Stimulated activated CD4-positive, alpha-beta T cell treated with anti-CD3 and anti-CD28 coated beads, TNF-alpha, amount 100 ng/mL, for 48 hours (primary cell): ENCODE measurements around the gene APCDD1L.
"Not testable (repeated sequence)": the region's sequence is repeated elsewhere in the genome, so short reads cannot be mapped to it uniquely, and the experiment has no call there.

ENCODE experiments used
- DNase-seq, 3 donors: peaks; one replicate each; pipeline ENCODE4 v3.0.0-alpha.2; 2020; ENCODE audit warnings: low read depth in 3 of 3

APCDD1L gene

DNA sequence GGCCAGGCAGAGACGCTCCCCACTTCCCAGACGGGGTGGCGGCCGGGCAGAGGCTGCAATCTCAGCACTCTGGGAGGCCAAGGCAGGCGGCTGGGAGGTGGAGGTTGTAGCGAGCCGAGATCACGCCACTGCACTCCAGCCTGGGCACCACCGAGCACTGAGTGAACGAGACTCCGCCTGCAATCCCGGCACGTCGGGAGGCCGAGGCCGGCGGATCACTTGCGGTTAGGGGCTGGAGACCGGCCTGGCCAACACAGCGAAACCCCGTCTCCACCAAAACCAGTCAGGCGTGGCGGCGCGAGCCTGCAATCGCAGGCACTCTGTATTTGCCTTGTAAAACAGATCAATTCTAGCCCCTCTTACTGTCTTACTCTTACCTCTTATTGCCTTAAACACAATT is 100.4 kb downstream of the APCDD1L start:
- DNase-seq, result not testable (repeated sequence)

DNA sequence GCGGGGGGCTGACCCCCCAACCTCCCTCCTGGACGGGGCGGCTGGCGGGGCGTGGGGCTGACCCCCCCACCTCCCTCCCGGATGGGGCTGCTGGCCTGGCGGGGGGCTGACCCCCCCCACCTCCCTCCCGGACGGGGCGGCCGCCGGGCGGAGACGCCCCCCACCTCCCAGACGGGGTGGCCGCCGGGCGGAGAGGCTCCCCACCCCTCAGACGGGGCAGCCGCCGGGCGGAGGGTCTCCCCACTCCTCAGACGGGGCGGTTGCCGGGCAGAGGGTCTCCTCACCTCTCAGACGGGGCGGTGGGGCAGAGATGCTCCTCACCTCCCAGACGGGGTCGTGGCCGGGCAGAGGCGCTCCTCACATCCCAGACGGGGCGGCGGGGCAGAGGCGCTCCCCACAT is 101.0 kb downstream of the APCDD1L start:
- not testable (repeated sequence) for DNase-seq
